Measurements from ENCODE around the gene DDIT3. TPM values are rescaled to one million over a fixed set of nuclear protein-coding genes. Genes with fewer than 3 reads are reported as not detected.
"Not testable (repeated sequence)": the region's sequence is repeated elsewhere in the genome, so short reads cannot be mapped to it uniquely, and the experiment has no call there.

DDIT3 gene
- total RNA-seq, 2 experiments from 2014 or later: 19.1 to 22.7 TPM

DNA sequence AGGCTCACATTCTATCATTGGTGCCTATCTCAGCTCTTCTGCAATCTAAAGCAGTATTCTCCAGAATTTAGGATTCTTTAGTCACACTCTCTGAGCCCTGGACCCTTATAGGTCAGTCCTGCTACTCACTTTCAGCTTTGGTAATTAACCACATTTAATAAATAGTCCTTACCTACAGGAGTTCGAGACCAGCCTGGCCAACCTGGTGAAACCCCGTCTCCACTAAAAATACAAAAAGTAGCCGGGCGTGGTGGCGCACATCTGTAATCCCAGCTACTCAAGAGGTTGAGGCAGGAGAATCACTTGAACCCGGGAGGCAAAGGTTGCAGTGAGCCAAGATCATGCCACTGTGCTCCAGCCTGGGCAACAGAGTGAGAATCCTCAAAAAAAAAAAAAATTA is 6.6 kb downstream of the DDIT3 start:
- ChIA-PET CTCF (interaction anchor here (1.3 kb wide), 1 partner anchor 55 kb away, joined by 3 read pairs; no protein-coding TSS in a partner anchor), POLR2A (interaction anchor here (0.9 to 1.6 kb wide), 2 partner anchors 18 to 26 kb away, joined by 3 to 7 read pairs; partner anchors contain the start of gene MARS1)
- not testable (repeated sequence) for H3K4me3 Mint-ChIP-seq, H3K9me3 Mint-ChIP-seq, H3K27me3 Mint-ChIP-seq, H3K27ac Mint-ChIP-seq, DNase-seq
- Mint-ChIP-seq H3K36me3 (ENCODE audit: low read depth) (peaks cover 76% of the 10 kb centered on the region), H3K4me1 (peaks cover 16% of the 10 kb centered on the region)

DNA sequence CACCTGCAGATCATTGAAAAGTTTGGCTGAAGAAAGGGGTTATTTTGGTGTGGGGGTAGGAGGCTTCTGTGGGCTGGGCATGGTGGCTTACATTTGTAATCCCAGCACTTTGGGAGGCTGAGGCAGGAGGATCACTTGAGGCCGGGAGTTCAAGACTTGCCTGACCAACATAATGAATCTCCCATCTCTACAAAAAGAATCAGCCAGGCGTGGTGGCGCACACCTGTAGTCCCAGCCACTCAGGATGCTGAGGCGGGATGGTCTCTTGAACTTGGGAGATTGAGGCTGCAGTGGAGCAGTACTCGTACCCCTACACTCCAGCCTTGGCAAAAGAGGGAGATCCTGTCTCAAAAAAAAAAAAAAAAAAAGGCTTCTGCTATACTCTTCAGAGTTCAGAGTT is 7.0 kb downstream of the DDIT3 start:
- Mint-ChIP-seq H3K27me3 (no peaks in the 10 kb centered on the region), H3K4me3 (no peak overlapping the region), H3K9me3 (no peaks in the 10 kb centered on the region), H3K36me3 (ENCODE audit: low read depth) (peaks cover 72% of the 10 kb centered on the region), H3K4me1 (peaks cover 12% of the 10 kb centered on the region), H3K27ac (no peak overlapping the region)
- ChIA-PET CTCF (interaction anchor here (1.3 kb wide), 1 partner anchor 55 kb away, joined by 3 read pairs; no protein-coding TSS in a partner anchor), POLR2A (interaction anchor here (0.8 kb wide), 1 partner anchor 9 kb away, joined by 3 read pairs; no protein-coding TSS in a partner anchor)
- DNase-seq: no peak

DNA sequence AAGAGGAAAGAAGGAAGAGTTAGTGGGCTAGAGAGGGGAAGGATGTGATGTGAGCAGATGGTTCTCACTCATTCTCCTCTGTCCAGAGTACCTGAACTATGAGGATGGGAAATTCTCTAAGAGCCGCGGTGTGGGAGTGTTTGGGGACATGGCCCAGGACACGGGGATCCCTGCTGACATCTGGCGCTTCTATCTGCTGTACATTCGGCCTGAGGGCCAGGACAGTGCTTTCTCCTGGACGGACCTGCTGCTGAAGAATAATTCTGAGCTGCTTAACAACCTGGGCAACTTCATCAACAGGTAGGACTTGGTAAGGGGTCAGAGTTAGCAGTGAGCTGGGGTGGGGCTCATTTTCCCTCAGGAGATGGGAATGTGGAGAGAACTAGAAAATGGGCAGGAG is 7.6 kb downstream of the DDIT3 start:
- peaks cover 68% of the 10 kb centered on the region for H3K36me3 Mint-ChIP-seq (ENCODE audit: low read depth)
- POLR2A ChIA-PET: interaction anchor here (0.8 to 1.6 kb wide), 2 partner anchors 8 kb away, joined by 3 to 5 read pairs; partner anchors contain the start of gene DDIT3
- CTCF ChIA-PET: interaction anchor here (1.3 kb wide), 1 partner anchor 54 kb away, joined by 3 read pairs; no protein-coding TSS in a partner anchor
- DNase-seq: no peak
- H3K4me3 Mint-ChIP-seq: no peak overlapping the region
- no peaks in the 10 kb centered on the region for H3K9me3 Mint-ChIP-seq
- H3K27me3 Mint-ChIP-seq: no peaks in the 10 kb centered on the region
- H3K27ac Mint-ChIP-seq: no peak overlapping the region
- peaks cover 8% of the 10 kb centered on the region for H3K4me1 Mint-ChIP-seq

DNA sequence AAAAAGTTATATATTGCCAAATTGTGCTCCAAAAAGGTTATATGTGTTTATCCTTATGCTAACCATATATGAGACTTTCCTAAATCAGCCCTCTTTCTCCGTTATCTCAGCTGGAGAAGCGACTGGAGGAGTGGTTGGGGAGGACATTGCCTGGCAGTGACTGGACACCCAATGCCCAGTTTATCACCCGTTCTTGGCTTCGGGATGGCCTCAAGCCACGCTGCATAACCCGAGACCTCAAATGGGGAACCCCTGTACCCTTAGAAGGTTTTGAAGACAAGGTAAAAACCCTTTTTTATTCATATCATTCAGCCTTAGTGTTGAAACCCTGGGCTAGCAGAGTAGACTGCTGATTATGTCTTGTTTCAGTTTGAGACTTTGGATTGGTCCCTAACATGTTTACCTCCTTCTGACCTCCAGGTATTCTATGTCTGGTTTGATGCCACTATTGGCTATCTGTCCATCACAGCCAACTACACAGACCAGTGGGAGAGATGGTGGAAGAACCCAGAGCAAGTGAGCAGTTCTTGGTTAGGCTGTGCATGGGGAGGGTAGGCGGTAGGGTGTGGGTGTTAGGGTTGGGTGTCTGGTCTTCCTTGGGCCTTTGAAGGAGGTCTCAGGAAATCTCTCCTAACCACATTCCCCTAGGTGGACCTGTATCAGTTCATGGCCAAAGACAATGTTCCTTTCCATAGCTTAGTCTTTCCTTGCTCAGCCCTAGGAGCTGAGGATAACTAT is 8.6 kb downstream of the DDIT3 start:
- Mint-ChIP-seq H3K4me3 (no peak overlapping the region), H3K9me3 (no peaks in the 10 kb centered on the region), H3K36me3 (ENCODE audit: low read depth) (peaks cover 59% of the 10 kb centered on the region), H3K4me1 (no peaks in the 10 kb centered on the region), H3K27me3 (no peaks in the 10 kb centered on the region), H3K27ac (no peak overlapping the region)
- DNase-seq: no peak
- POLR2A ChIA-PET: interaction anchor here (1.6 kb wide), 1 partner anchor 9 kb away, joined by 5 read pairs; the partner anchor contains the start of gene DDIT3
- CTCF ChIA-PET: no interaction called here

DNA sequence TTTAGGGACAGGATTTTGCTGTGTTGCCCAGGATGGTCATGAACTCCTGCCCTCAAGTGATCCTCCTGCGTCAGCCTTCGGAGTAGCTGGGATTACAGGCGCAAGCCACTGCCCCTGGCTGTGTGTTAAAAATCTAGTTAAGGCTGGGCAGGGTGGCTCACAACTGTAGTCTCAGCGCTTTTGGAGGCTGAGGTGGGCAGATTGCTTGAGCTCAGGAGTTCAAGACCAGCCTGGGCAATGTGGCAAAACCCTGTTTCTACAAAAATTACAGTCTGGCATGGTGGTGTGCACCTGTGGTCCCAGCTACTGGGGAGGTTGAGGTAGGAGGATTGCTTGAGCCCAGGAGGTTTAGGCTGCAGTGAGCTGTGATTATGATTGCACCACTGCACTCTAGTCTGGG is 9.2 kb downstream of the DDIT3 start:
- ChIA-PET CTCF (no interaction called here), POLR2A (interaction anchor here (0.8 to 1.6 kb wide), 2 partner anchors 9 to 13 kb away, joined by 3 to 5 read pairs; partner anchors contain the start of gene DDIT3)
- Mint-ChIP-seq H3K36me3 (ENCODE audit: low read depth) (peaks cover 57% of the 10 kb centered on the region), H3K4me1 (no peaks in the 10 kb centered on the region), H3K4me3 (no peak overlapping the region), H3K9me3 (no peaks in the 10 kb centered on the region), H3K27me3 (no peaks in the 10 kb centered on the region), H3K27ac (no peak overlapping the region)
- no peak for DNase-seq

DNA sequence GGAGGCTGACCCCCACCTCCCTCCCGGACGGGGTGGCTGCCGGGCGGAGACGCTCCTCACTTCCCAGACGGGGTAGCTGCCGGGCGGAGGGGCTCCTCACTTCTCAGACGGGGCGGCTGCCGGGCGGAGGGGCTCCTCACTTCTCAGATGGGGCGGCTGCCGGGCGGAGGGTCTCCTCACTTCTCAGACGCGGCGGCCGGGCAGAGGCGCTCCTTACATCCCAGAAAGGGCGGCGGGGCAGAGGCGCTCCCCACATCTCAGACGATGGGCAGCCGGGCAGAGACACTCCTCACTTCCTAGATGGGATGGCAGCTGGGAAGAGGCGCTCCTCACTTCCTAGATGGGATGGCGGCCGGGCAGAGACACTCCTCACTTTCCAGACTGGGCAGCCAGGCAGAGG is 12.5 kb downstream of the DDIT3 start:
- H3K4me1 Mint-ChIP-seq, H3K4me3 Mint-ChIP-seq, H3K27me3 Mint-ChIP-seq, H3K9me3 Mint-ChIP-seq, POLR2A ChIA-PET, DNase-seq, CTCF ChIA-PET, H3K27ac Mint-ChIP-seq: not testable (repeated sequence)
- peaks cover 63% of the 10 kb centered on the region for H3K36me3 Mint-ChIP-seq (ENCODE audit: low read depth)

DNA sequence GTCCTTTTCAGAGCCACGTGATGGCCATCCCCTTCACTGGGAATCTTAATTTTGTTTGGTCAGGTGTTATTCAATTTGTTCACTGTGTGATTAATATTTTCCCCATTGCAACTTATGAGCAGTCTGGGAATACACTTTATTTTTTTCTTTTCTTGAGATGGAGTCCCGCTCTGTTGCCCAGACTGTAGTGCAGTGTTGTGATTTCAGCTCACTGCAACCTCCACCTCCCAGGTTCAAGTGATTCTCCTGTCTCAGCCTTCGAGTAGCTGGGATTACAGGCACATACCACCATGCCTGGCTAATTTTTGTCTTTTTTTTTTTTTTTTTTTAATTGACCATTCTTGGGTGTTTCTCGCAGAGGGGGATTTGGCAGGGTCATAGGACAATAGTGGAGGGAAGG is 13.8 kb downstream of the DDIT3 start:
- not testable (repeated sequence) for H3K4me1 Mint-ChIP-seq, H3K27me3 Mint-ChIP-seq
- POLR2A ChIA-PET: interaction anchor here (1.0 kb wide), 1 partner anchor 19 kb away, joined by 3 read pairs; the partner anchor contains the start of gene MARS1

DNA sequence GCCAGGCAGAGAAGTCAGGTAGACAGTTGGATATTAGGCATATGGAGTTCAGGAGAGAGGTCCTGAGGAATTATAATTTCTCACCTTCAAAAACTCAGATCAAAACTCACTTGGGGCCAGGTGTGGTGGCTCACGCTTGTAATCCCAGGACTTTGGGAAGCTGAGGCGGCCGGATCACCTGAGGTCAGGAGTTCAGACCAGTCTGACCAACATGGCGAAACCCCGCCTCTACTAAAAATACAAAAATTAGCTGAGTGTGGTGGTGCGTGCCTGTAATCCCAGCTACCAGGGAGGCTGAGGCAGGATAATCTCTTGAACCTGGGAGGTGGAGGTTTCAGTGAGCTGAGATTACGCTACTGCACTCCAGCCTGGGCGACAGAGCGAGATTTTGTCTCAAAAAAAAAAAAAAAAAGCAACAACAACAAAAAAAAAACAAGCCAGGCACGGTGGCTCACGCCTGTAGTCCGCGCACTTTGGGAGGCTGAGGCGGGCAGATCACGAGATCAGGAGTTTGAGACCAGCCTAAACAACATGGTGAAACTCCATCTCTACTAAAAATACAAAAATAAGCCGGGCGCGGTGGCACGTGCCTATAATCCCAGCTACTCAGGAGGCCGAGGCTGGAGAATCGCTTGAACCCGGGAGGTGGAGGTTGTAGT is 17.9 kb downstream of the DDIT3 start:
- DNase-seq, H3K27ac Mint-ChIP-seq, H3K4me3 Mint-ChIP-seq, H3K4me1 Mint-ChIP-seq, H3K9me3 Mint-ChIP-seq, H3K27me3 Mint-ChIP-seq: not testable (repeated sequence)
- ChIA-PET CTCF (interaction anchor here (1.1 to 1.7 kb wide), 2 partner anchors 26 to 277 kb away, joined by 4 to 5 read pairs; no protein-coding TSS in a partner anchor), POLR2A (interaction anchor here (1.6 to 3.1 kb wide), 2 partner anchors 16 to 18 kb away, joined by 3 to 10 read pairs; partner anchors contain the start of gene DDIT3)
- H3K36me3 Mint-ChIP-seq (ENCODE audit: low read depth): peaks cover 79% of the 10 kb centered on the region

More for the DNA sequence above, 13.8 kb downstream of the DDIT3 start:
- not testable (repeated sequence) for H3K9me3 Mint-ChIP-seq, H3K27ac Mint-ChIP-seq, DNase-seq, H3K4me3 Mint-ChIP-seq
- CTCF ChIA-PET: interaction anchor here (1.6 kb wide), 1 partner anchor 41 kb away, joined by 3 read pairs; the partner anchor contains the start of gene DCTN2
- peaks cover 59% of the 10 kb centered on the region for H3K36me3 Mint-ChIP-seq (ENCODE audit: low read depth)

DNA sequence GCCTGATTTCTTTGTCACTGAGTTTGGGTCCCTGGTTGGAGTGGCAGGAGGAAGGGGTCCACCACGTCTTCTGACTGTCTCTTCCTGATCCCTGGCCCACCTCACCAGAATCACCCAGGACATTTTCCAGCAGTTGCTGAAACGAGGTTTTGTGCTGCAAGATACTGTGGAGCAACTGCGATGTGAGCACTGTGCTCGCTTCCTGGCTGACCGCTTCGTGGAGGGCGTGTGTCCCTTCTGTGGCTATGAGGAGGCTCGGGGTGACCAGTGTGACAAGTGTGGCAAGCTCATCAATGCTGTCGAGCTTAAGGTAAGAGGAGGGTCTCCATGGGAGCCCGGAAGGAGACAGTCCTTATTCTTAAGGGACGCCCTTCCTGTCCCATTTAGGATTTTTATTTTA is 20.1 kb downstream of the DDIT3 start:
- CTCF ChIA-PET: interaction anchor here (1.2 kb wide), 1 partner anchor 16 kb away, joined by 3 read pairs; no protein-coding TSS in a partner anchor
- no peak overlapping the region for H3K4me3 Mint-ChIP-seq
- DNase-seq: no peak
- no peaks in the 10 kb centered on the region for H3K27me3 Mint-ChIP-seq
- no peak overlapping the region for H3K27ac Mint-ChIP-seq
- POLR2A ChIA-PET: interaction anchor here (1.5 kb wide), 1 partner anchor 15 kb away, joined by 4 read pairs; no protein-coding TSS in a partner anchor
- H3K4me1 Mint-ChIP-seq: peaks cover 5% of the 10 kb centered on the region
- peaks cover 86% of the 10 kb centered on the region for H3K36me3 Mint-ChIP-seq (ENCODE audit: low read depth)
- H3K9me3 Mint-ChIP-seq: no peaks in the 10 kb centered on the region

DNA sequence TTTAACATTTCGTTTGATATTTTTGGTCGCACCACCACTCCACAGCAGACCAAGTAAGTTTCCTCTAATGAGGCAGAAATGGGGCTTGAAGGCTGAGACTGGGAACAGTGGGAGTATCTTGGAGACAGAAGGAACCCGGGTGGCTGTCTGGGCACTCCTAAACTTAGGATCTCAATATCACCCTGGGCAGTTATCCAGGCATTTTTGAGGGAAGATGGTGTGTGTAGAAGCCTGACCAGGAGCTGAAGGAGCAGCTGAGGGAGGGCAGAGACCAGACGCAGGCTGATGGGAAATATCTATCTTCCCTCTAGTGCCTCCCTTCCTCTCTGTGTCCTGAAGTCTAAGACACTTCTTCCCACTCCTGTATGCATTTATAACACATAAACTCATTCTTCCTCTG is 21.7 kb downstream of the DDIT3 start:
- Mint-ChIP-seq H3K9me3 (no peaks in the 10 kb centered on the region), H3K36me3 (ENCODE audit: low read depth) (peaks cover 76% of the 10 kb centered on the region), H3K4me3 (no peak overlapping the region), H3K4me1 (peaks cover 5% of the 10 kb centered on the region), H3K27ac (no peak overlapping the region), H3K27me3 (no peaks in the 10 kb centered on the region)
- CTCF ChIA-PET: no interaction called here
- no peak for DNase-seq
- POLR2A ChIA-PET: interaction anchor here (0.9 kb wide), 1 partner anchor 11 kb away, joined by 4 read pairs; the partner anchor contains the start of gene MARS1

DNA sequence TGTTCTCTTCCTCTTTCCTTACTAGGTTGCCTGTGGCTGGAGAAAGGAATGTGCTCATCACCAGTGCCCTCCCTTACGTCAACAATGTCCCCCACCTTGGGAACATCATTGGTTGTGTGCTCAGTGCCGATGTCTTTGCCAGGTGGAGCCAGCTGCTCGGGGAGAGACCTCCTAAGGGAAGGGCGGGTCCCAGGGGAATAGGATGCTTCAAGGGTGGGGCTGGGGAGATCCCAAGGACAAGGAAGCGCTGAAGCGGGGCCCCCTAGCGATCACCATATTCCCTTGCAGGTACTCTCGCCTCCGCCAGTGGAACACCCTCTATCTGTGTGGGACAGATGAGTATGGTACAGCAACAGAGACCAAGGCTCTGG is 22.2 kb downstream of the DDIT3 start:
- Mint-ChIP-seq H3K4me1 (peaks cover 5% of the 10 kb centered on the region), H3K36me3 (ENCODE audit: low read depth) (peaks cover 71% of the 10 kb centered on the region), H3K4me3 (no peak overlapping the region), H3K27ac (no peak overlapping the region), H3K27me3 (no peaks in the 10 kb centered on the region), H3K9me3 (no peaks in the 10 kb centered on the region)
- no peak for DNase-seq
- ChIA-PET POLR2A (no interaction called here), CTCF (no interaction called here)

DNA sequence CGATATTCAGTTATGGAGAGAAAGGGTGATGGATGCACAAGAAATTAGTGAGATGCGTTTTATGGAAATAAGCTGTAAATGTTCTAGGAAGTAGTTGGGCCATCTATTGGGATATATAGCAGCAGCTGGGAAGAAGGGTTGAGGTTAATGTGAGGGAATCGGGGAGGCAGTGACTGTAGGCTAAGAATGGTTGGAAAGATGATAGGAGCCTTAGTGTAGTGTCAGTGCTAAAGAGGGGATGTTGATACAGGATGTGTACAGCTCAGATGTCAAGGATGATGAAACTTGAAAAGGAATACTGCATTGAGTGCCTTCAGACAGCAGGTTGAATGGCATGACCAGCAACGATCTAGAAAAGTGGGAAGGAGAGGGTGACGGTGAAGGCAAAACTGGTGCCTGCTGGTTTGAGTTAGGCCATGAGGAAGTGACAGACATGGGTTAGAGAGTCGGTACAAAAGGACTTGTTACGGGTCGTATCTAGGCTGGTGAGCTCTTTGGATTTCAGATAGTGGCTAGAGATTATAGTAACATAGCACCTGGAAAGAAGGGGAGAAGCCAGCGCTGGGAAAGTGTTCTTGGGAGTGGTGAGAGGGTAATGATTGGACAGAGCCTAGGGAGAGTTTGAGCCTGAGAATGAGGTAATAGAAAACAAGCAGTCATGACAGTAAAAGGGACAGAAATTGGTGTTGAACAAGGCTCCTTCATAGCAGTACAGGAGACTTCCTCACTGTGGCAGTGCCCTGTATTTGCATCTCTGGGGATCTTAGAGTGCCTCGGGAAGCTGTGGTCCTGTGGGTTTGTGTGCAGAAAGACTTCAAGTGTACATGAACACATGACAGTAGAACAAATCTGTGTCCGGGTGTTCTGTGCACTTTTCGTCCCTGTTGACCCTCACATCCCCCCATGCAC is 22.8 kb downstream of the DDIT3 start:
- H3K27me3 Mint-ChIP-seq: no peaks in the 10 kb centered on the region
- H3K27ac Mint-ChIP-seq: no peak overlapping the region
- DNase-seq: no peak
- no peaks in the 10 kb centered on the region for H3K9me3 Mint-ChIP-seq
- ChIA-PET CTCF (interaction anchor here (0.7 to 1.0 kb wide), 2 partner anchors 21 to 39 kb away, joined by 3 read pairs; no protein-coding TSS in a partner anchor), POLR2A (interaction anchor here (1.0 to 1.4 kb wide), 3 partner anchors 21 to 49 kb away, joined by 4 to 7 read pairs (median 5); partner anchors contain the start of genes DCTN2 and DDIT3)
- peaks cover 7% of the 10 kb centered on the region for H3K4me1 Mint-ChIP-seq
- H3K36me3 Mint-ChIP-seq (ENCODE audit: low read depth): peaks cover 73% of the 10 kb centered on the region
- no peak overlapping the region for H3K4me3 Mint-ChIP-seq

Data from activated CD4-positive, alpha-beta memory T cell treated with anti-CD3 and anti-CD28 coated beads, Interleukin-2, amount 10 ng/mL, durations not matched to agents 7 days and 5 days (primary cell).